ENCODE data around the gene ICA1L. TPM values are rescaled to one million over a fixed set of nuclear protein-coding genes. Genes with fewer than 3 reads are reported as not detected.
A peak's percentile ranks its signal among the peaks of the same experiment; 100 is the strongest.

ICA1L gene
- total and polyA plus RNA-seq, 5 experiments from 2014 or later, result 2.8 to 4.7 (median 3.6) TPM

DNA sequence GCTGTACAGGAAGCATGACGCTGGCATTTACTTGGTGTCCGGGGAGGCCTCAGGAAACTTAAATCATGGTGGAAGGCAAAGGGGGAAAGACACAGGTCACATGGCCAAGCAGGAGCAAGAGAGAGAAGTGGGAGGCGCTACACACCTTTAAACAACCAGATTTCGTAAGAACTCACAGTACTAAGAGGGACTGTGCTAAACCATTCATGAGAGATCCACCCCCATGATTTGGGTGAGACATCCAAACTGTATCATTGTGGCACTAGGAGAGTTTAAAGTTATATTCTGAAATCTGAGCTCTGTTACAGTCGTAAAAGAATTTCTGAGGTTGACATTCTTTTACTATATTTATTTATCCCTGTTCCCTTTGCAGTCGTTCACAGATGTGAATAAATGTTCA lies 116.6 kb downstream of the ICA1L start:
- no peak for ATAC-seq
- H3K9me3 Mint-ChIP-seq, result peaks cover 0 to 4% (median 0%) of the 10 kb centered on the region in 9 donors
- H3K36me3 Mint-ChIP-seq, result peaks cover 6 to 60% (median 31%) of the 10 kb centered on the region in 3 donors
- H3K4me1 Mint-ChIP-seq, result peaks cover 24 to 69% (median 42%) of the 10 kb centered on the region in 4 donors
- POLR2A ChIA-PET, result interaction anchor here (2.4 kb wide), 1 partner anchor 120 kb away, joined by 13 read pairs; the partner anchor contains the start of gene FAM117B
- no peaks in the 10 kb centered on the region for H3K27me3 Mint-ChIP-seq
- H3K4me3 Mint-ChIP-seq, result peak overlapping the region in 1 of 10 donors; percentile 33
- DNase-seq, result no peak
- H3K27ac Mint-ChIP-seq, result peak overlapping the region; percentile 22 to 89 (median 74)

DNA sequence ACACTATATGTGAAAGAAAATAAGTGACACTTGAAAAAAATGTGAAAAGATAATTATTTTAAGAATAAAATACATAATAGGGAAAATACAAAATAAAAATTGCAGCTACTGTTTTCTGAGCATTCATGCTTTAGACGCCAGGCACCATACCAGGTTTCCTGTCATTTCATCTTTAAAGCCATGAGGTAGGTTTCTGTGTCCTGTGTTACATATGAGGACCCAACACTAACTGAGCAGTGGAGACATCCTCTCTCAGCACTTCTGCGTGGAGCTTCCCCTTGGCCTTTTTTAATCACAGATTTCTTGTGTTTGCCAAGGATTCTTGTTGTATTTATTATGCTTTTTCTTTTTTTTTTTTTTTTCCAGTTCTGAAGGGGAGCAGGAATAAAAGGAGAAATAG lies 119.5 kb downstream of the ICA1L start:
- Mint-ChIP-seq H3K4me3 (peak overlapping the region in 6 of 10 donors; percentile 7 to 60 (median 13)), H3K27me3 (no peaks in the 10 kb centered on the region), H3K4me1 (peaks cover 32 to 84% (median 55%) of the 10 kb centered on the region in 4 donors), H3K27ac (peak overlapping the region in 9 of 10 donors; percentile 53 to 90 (median 81)), H3K36me3 (peaks cover 15 to 34% (median 33%) of the 10 kb centered on the region in 3 donors), H3K9me3 (peaks cover 0 to 8% (median 2%) of the 10 kb centered on the region in 9 donors)
- ATAC-seq (peak; percentile 72 to 90), DNase-seq (peak in 3 of 10 donors; percentile 19 to 37 (median 30))
- POLR2A ChIA-PET, result interaction anchor here (0.7 to 3.9 kb wide), 12 partner anchors 9 to 177 kb away, joined by 3 to 34 read pairs (median 4); partner anchors contain the start of gene FAM117B

DNA sequence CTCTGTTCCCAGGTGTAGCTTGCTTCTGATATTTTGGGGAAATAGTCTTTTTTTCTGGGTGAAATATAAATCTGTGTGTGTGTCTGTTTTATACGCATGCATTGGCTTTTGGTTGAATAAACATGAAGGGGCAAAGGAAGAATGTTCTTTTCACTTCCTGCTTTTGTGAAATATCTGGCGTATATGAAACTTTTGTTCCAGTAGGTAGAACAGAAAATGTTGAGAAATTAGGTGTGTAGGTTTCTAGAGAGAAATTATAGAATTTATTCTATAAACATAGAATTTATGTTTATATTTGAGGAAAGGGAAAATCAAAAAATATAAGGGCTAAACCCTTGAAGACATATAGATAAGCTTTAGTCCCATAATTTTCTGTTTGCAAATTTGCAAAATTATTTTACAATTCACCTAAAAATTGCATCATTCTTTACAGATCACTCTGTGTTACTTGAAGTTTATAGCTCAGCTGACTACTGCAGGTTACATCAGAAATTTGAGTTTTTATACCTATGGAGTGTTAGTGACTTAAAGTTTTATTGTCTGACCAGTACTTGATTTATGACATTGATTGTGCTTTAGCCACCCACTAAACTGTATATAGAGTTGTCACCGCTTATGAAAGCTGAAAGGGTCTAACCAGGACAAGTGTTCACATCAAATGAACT lies 120.7 kb downstream of the ICA1L start:
- Mint-ChIP-seq H3K4me3 (peak overlapping the region; percentile 2 to 84 (median 62)), H3K27me3 (no peaks in the 10 kb centered on the region), H3K27ac (peak overlapping the region; percentile 32 to 96 (median 88)), H3K4me1 (peaks cover 37 to 82% (median 60%) of the 10 kb centered on the region in 4 donors), H3K9me3 (peaks cover 0 to 17% (median 10%) of the 10 kb centered on the region in 9 donors), H3K36me3 (peaks cover 25 to 45% (median 27%) of the 10 kb centered on the region in 3 donors)
- POLR2A ChIA-PET, result interaction anchor here (0.7 to 3.9 kb wide), 6 partner anchors 7 to 116 kb away, joined by 3 to 34 read pairs (median 5); partner anchors contain the start of gene FAM117B
- DNase-seq (peak in 2 of 10 donors; percentile 16 to 31), ATAC-seq (peak; percentile 46 to 59)

DNA sequence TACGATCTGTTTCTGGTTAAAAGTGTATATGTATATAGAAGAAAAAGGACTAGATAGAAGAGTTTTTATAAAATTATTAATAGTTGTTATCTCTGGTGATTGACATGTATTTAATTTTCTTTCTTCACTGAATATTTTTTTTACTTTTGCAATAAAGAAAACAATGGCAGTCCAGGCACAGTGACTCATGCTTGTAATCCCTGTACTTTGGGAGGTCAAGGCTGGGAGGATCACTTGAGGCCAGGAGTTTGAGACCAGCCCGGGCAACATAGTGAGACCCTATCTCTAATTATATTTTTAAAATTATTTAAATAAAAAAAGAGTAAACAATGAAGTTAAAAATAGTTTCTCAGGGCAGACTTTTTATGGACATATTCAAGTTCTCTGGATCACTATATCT lies 122.1 kb downstream of the ICA1L start:
- peaks cover 39 to 75% (median 63%) of the 10 kb centered on the region in 4 donors for H3K4me1 Mint-ChIP-seq
- ATAC-seq (no peak), DNase-seq (no peak)
- POLR2A ChIA-PET, result interaction anchor here (1.5 to 3.9 kb wide), 2 partner anchors 9 to 114 kb away, joined by 3 to 34 read pairs; partner anchors contain the start of gene FAM117B
- peak overlapping the region in 9 of 10 donors; percentile 53 to 96 (median 87) for H3K27ac Mint-ChIP-seq
- H3K27me3 Mint-ChIP-seq, result no peaks in the 10 kb centered on the region
- peaks cover 25 to 47% (median 30%) of the 10 kb centered on the region in 3 donors for H3K36me3 Mint-ChIP-seq
- H3K4me3 Mint-ChIP-seq, result peak overlapping the region in 1 of 10 donors; percentile 37
- H3K9me3 Mint-ChIP-seq, result peaks cover 5 to 28% (median 18%) of the 10 kb centered on the region in 9 donors

DNA sequence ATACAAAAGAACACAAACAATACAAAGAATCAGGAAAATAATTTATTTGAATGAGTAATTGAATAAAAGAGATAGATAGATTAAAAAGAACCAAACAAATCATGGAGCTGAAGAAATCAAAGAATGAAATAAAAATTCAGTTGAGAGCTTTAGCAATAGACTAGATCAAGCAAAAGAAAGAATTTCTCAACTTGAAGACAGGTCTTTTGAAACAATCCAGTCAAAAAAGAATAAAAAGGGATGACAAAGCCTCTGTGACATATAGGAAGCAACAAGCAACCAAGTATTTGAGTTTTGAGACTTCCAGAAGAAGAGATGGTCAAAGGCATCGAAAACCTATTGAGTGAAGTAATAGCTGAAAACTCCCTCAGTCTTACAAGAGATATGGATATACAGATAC lies 128.0 kb downstream of the ICA1L start:
- peak overlapping the region in 1 of 10 donors; percentile 32 for H3K4me3 Mint-ChIP-seq
- peak overlapping the region in 2 of 10 donors; percentile 28 to 69 for H3K27ac Mint-ChIP-seq
- H3K27me3 Mint-ChIP-seq, result no peaks in the 10 kb centered on the region
- POLR2A ChIA-PET, result no interaction called here
- no peak for ATAC-seq
- H3K4me1 Mint-ChIP-seq, result peaks cover 19 to 28% (median 22%) of the 10 kb centered on the region in 4 donors
- H3K9me3 Mint-ChIP-seq, result peaks cover 17 to 54% (median 33%) of the 10 kb centered on the region in 9 donors
- H3K36me3 Mint-ChIP-seq, result peaks cover 46 to 68% (median 56%) of the 10 kb centered on the region in 3 donors
- no peak for DNase-seq

DNA sequence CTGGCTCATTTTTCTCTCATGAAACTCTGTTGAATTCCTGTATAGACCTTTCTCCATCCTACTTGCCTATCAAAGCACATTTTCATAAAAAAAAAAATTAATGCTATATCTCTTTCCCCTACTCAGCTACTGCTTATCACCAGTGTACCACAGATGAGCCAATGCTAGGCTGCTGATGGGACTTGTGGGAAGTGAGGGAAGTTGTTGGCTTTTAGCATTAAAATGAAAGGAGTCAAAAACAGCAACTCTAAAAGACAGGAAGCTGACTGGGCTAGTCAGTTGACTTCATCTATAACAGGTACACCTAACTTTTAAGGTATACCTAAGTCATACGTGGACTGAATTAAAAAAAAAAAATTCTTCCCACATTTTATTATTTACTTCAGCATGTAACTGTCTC lies 134.7 kb downstream of the ICA1L start:
- peaks cover 7 to 35% (median 28%) of the 10 kb centered on the region in 4 donors for H3K4me1 Mint-ChIP-seq
- H3K27ac Mint-ChIP-seq, result peak overlapping the region in 8 of 10 donors; percentile 13 to 90 (median 72)
- H3K36me3 Mint-ChIP-seq, result peaks cover 11 to 63% (median 34%) of the 10 kb centered on the region in 3 donors
- POLR2A ChIA-PET, result interaction anchor here (0.6 to 2.3 kb wide), 3 partner anchors 37 to 468 kb away, joined by 3 to 7 read pairs (median 6); partner anchors contain the start of gene FAM117B
- DNase-seq (peak in 1 of 10 donors; percentile 23), ATAC-seq (peak; percentile 53 to 72)
- peaks cover 0 to 22% (median 7%) of the 10 kb centered on the region in 9 donors for H3K9me3 Mint-ChIP-seq
- peak overlapping the region in 8 of 10 donors; percentile 27 to 72 (median 54) for H3K4me3 Mint-ChIP-seq
- no peaks in the 10 kb centered on the region for H3K27me3 Mint-ChIP-seq

DNA sequence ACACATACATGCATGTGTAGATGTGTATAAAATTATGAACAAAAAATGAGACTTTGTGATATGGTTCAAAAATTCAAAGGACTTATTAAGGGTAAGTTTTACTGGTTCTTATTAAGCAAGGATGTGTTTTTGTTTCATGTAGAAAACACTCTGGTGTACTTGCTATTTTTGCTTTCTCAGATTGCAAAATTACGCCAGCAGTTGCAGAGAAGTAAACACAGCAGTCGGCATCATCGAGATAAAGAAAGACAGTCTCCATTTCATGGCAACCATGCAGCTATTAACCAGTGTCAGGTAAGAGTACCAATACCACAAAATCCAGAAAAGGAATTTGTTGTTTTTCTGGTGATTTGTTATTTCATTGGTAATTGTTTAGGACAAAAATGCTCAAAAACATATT lies 145.5 kb downstream of the ICA1L start:
- no peaks in the 10 kb centered on the region for H3K27me3 Mint-ChIP-seq
- H3K4me3 Mint-ChIP-seq, result no peak overlapping the region
- ATAC-seq, result no peak
- H3K27ac Mint-ChIP-seq, result no peak overlapping the region
- no peaks in the 10 kb centered on the region for H3K9me3 Mint-ChIP-seq
- H3K4me1 Mint-ChIP-seq, result peaks cover 19 to 43% (median 41%) of the 10 kb centered on the region in 4 donors
- H3K36me3 Mint-ChIP-seq, result peaks cover 22 to 62% (median 43%) of the 10 kb centered on the region in 3 donors
- no peak for DNase-seq
- POLR2A ChIA-PET, result no interaction called here

DNA sequence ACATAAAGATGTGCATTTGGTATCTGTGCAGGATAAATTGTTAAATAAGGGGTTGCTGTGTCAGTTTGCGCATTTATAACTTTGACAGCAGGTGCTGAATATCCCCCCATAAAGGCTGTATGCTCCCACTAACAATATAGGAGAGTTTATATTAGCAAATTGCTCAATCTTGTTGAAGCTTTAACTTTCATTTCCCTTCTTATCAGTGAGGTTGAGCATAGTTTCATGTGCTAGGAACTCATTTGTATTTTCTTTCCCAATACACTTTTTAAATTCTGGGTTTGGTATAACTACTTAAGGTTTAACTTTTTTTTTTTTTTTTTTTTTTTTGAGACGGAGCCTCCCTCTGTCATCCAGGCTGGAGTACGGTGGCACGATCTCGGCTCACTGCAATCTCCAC lies 147.8 kb downstream of the ICA1L start:
- H3K4me1 Mint-ChIP-seq, result peaks cover 17 to 57% (median 55%) of the 10 kb centered on the region in 4 donors
- ATAC-seq, result no peak
- POLR2A ChIA-PET, result interaction anchor here (0.7 to 1.4 kb wide), 3 partner anchors 59 to 188 kb away, joined by 4 to 7 read pairs (median 4); partner anchors contain the start of genes FAM117B and WDR12

More for the DNA sequence above, 147.8 kb downstream of the ICA1L start:
- DNase-seq, result no peak
- no peaks in the 10 kb centered on the region for H3K9me3 Mint-ChIP-seq
- H3K27ac Mint-ChIP-seq, result no peak overlapping the region
- peaks cover 14 to 42% (median 22%) of the 10 kb centered on the region in 3 donors for H3K36me3 Mint-ChIP-seq
- no peak overlapping the region for H3K4me3 Mint-ChIP-seq
- H3K27me3 Mint-ChIP-seq, result no peaks in the 10 kb centered on the region

Other genes starting within 250 kb of the ICA1L start
- 10 to 100 TPM; 55.6 to 57.2 TPM for gene FAM117B, start 236.8 kb downstream of the ICA1L start, total RNA-seq
- 10 to 100 TPM; 11.0 to 24.4 (median 16.0) TPM for gene FAM117B, start 236.8 kb downstream of the ICA1L start, polyA plus RNA-seq
- gene WDR12, start 39.9 kb upstream of the ICA1L start, total RNA-seq, result 10 to 100 TPM; 22.7 to 24.6 TPM
- gene WDR12, start 39.9 kb upstream of the ICA1L start, polyA plus RNA-seq, result 10 to 100 TPM; 13.5 to 19.6 (median 16.9) TPM
- 10 to 100 TPM; 24.5 to 26.5 TPM for gene CARF, start 40.5 kb upstream of the ICA1L start, total RNA-seq
- 10 to 100 TPM in 1 of 3 donors, 1 to 10 TPM in 2; 4.1 to 10.1 (median 7.7) TPM for gene CARF, start 40.5 kb upstream of the ICA1L start, polyA plus RNA-seq
- 10 to 100 TPM; 15.5 to 18.4 TPM for gene NBEAL1, start 143.1 kb upstream of the ICA1L start, total RNA-seq
- gene NBEAL1, start 143.1 kb upstream of the ICA1L start, polyA plus RNA-seq, result 1 to 10 TPM; 7.5 to 8.6 (median 8.1) TPM

Measured in naive thymus-derived CD8-positive, alpha-beta T cell (primary cell).